ENCODE measurements around the gene CENPM.
"Not testable (repeated sequence)": the region's sequence is repeated elsewhere in the genome, so short reads cannot be mapped to it uniquely, and the experiment has no call there.

The CENPM gene

DNA sequence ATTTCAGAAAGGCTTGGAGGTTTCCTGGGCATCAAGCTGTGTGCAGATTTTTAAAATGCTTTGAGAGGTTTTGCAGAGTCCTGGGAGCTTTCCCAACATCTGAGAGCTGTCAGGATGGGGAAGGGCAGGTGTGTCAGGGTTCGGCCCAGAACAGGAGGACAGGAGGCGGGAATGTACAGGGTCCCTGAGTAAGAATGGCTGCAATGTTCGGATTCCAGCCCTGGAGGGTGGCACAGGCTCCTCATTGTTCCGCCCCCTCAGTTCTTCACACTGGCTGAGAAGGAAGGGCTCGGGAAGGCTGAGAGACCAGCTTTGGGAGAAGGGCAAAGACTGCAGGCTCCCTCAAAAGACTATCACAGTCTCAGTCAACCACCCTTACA lies 17.1 kb upstream of the CENPM start:
- no peak for DNase-seq

DNA sequence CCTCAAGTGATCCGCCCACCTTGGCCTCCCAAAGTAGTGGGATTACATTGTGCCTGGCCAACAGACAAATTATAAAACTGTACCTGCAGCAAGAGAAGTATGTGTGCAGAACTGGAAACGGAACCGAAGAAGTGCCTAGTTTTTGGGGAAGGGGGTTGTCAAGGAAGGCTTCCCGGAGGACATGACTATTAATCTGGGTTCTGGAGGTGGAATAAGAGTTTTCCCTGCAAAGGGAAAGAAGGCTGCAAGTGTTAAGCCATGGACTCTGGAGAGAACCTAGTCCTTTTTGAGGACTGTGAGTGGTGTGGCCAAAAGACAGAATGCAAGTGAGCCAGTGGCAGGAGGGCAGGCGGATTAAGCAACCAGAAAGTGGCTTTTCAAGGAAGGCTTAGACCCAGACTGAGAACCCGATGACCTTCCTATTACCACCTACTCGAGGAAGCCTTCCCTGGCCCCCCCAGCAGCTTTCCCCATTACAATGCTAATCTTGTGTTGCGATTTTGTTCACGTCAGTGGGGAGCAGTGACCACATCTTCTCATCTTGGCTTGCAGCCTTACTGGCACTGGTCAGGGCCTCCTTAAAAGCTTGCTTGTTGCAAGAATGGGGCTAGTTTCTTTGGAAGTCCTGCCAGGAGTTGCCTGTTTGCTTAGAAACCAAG lies 16.6 kb upstream of the CENPM start:
- DNase-seq = peak; percentile 86

DNA sequence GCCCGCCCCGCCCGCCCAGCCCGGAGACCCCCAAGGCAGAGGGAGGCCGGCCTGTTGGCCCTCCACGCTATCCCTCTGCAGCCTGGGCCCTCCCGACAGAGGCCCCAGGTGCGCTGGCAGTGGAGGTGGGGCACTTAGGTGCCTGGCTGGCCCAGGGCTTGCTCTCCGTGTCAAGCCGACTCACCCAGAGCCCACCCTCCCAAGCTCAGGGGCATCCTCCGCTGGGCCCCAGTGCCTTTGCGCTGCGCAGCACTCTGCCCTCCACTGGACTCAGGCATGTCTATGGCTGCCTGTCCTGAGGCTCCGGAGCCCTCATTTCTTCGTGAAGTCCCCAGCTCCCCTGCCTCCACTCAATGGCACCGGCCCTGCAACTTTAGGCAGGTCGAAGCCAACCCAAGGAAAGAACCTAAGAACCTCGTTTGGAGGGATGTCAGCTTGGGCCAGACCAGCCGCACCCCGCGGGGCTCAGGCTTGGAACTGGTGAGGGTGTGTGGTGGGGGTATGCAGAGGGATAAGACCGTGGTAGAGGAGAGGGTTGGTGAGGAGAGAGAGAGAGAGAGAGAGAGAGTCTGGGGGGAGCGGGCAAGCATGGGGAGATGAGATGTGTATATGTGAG lies 11.1 kb upstream of the CENPM start:
- DNase-seq = no peak

DNA sequence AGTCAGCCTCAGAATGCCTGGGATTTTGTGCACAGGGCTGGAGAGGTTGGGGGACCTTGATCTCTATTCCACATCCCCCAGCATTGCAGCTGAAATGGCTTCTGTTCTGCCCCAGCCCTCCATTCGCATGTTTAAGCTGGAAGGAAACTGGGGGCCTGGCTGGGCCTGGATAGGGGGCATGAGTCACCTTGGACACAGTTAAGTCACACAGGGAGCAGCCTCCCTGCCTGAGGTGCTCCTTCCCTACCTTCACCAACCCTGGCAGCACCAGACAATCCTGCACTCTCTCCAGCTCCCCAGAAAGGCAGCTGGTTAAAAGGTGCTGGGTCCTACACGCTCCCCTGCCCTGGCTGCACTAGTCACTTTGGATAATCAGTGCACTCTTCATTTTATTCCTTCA lies 5.8 kb upstream of the CENPM start:
- no peak for DNase-seq

DNA sequence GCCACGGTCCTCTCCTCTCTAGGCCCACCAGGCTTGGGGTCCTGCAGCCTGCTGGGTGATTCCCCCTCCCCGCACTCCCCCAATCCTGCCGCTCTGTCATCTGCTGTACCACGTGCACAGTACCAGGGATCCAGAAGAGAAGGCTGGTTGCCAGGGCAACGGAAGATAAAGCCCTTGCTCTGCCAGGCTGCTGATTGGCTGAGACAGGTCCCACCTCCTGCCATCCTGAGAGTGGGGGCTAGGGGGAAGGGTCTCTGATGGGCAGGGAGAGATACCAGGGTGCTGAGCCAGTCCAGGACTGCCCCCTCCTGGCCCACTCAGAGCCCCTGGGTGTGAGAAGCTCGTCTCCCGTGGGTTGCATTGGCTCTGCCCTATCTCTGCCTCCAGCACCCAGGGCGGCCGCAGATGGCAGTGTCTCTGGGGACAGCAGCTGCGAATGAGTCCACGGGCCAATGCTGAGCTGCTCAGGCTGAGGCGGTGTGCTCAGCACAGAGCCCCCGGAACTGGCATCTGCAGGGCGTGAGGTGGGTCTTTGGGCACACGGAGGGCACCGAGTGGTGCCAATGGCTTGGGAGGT lies 5.0 kb upstream of the CENPM start, which contains the start of gene SMIM45:
Gene SMIM45, plus strand, starts transcription at position 253 of the 577 bp plus-strand sequence.
- DNase-seq = no peak

GRCh38 chr22:41949297-41949965 lies 2.5 kb upstream of the CENPM start:
- DNase-seq = no peak

DNA sequence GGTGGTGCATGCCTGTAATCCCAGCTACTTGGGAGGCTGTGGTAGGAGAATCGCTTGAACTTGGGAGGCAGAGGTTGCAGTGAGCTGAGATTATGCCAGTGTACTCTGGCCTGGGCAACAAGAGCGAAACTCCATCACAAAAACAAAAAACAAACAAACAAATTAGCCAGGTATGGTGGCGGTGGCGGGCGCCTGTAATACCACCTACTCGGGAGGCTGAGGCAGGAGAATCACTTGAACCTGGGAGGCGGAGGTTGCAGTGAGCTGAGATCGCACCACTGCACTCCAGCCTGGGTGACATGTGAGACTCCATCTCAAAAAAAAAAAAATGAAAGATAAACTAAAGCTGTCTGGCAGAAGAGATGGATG lies 2.0 kb upstream of the CENPM start:
- DNase-seq = not testable (repeated sequence)

DNA sequence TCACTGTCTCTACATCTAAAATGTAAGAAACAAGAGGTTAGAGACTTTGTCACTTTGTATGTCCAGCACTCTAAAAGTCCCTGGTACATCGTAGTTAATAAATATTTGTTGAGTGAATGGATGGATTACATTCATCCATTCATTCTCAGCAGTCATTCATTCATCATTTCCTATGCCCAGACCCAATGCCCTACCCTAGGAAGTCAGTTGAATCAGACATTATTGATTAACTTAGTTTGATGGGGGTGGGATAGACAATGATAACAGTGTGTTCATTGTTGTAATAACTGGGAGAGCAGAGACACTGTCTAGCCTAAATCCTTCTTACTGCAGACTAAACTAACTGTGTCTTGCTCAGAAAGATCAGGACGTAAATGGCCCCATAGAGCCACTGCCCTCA lies 1.2 kb upstream of the CENPM start:
- DNase-seq = no peak

- DNase-seq = no peak
These were observed 600 bp upstream of the CENPM start for GRCh38 chr22:41947424-41948080.

- DNase-seq = no peak
These were observed 3.2 kb downstream of the CENPM start for GRCh38 chr22:41943661-41944209.

GRCh38 chr22:41940832-41941765 lies 5.9 kb downstream of the CENPM start:
- DNase-seq = peak; percentile 67

DNA sequence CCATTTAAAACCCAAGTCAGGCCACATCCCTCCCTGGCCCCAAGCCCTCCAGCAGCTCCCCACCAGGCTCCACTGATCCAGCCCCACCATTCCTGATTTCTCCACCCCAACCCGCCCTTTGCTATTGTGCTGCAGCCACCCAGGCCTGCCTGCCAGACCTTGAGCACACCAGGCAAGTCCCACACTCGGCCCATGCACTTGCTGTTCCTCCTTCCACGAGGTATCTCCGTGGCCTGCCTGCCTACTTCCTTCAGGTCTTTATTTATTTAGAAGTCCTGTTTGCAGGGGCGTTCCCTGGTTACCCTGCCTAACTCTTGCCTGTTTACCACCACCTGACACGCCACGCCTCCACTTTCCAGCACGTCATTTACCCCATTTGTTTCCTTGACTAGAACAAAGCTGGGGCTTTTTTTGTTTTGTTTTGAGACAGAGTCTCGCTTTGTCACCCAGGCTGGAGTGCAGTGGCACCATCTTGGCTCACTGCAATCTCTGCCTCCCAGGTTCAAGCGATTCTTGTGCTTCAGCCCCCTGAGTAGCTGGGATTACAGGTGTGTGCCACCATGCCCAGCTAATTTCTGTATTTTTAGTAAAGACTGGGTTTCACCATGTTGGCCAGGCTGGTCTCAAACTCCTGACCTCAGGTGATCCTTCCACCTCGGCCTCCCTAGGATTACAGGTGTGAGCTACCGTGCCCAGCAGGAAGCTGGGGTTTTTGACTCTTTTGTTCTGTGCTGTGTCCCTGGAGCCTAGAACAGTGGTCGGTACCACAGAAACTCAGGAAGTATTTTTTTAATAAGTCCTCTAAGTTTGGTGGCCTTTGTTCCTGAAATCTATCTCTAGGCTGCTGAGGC lies 6.7 kb downstream of the CENPM start:
- DNase-seq = peak; percentile 39

GRCh38 chr22:41936894-41937169 lies 10.1 kb downstream of the CENPM start:
- no peak for DNase-seq

- DNase-seq = no peak
These were observed 11.4 kb downstream of the CENPM start for GRCh38 chr22:41935509-41935908.

DNA sequence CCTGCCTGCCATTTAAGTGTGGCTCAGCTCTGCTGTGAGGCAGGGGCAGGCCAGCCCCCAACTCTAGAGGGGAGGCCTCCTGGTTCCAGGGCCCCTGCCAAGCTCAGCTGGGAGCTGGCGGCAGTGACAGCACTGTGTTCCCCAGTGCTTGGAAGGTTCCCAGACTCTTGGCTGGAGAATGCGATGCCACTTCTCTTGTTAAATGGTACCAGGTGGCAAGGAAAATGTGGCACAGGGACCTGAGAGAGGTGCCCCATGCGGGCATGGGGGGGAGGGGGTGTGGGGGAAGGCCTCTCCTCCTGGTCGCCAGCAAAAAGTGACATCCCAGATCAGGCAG lies 12.0 kb downstream of the CENPM start:
- DNase-seq = no peak

DNA sequence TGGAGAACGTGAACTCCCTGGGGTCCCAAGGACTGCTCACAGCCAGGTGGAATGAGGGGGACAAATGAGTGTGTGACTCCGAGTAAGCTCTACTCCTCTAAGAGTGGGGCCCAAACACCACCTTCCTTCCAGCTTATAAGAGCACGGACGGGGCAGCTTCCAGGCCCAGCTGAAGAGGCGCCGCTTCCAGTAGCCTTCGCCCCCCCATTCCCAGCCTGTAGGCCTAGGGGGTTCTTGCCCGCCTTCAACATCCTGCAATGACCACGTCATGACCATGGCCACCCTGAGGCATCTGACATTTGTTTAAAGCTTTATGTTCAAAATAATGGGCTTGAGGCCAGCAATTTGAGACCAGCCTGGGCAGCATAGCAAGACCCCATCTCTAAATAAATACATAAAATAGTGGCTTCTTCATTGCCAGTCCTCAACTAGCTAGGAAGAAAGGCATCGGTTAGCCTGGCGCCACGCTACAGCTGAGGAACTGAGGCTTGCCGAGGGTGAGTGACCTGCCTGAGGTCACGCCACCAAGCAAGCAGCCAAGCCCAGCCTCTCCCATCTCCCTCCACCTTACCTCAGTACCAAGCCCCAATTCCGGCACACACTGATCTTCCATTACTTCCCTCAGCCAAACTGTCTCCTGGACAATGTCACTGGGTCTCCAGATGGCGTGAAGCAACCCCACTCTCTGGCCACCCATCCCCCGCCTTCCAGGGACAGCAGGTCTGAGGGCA lies 12.5 kb downstream of the CENPM start:
- no peak for DNase-seq

DNA sequence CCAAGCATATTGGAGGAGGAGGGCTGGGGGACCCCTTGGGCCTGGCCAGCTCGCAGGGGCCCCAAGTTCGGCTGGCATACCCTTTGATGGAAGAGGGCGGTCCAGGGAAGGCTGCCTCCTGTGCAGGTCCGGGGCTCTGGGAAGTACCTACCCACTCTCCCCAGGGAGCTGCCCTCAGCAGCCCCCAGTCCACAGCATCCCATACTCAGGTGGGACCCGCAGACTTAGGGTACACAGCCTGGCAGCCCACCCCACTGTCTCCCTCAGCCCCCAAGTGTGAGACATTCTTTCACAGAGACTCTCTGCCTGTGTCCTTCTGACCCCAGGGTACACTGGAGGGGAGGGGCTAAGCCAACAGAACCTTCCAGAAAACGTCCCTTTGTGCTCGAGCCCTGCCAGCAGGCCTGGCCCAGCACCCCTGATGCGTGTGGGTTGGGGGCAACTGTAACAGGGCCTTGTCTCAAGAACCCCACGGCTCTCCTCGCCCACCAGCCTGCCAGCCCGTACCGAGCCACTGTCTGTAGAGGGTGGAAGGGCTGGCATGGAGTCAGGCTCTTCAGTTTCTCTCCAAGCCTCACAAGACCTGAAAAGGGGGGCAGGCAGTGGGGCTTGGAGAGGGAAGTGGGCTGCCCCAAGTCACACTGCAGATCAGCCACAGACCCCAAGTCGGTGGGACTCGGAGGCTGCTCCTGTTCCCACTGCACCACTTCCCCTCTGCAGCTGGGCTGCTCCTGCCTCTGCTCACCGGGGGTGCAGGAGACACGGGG lies 13.4 kb downstream of the CENPM start:
- DNase-seq = no peak

DNA sequence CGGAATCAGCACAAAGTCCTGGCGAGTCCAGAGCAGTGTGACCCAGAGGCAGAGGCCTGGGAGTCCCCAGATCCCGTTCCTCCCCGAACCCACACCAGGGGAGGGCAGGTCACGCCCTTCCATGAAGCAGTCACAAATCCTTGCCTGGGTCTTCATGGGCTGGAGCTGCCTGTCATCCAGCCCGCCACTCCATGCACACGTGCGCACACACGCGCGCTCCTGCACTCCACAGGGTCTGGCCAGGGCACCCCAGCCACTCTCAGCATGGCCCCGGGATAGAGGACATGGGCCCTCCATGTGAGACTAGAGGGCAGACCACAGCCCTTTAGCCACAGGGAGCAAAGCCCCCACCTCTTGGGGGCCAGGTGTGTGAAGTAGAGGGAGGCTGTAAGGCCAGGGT lies 14.6 kb downstream of the CENPM start:
- DNase-seq = no peak

DNA sequence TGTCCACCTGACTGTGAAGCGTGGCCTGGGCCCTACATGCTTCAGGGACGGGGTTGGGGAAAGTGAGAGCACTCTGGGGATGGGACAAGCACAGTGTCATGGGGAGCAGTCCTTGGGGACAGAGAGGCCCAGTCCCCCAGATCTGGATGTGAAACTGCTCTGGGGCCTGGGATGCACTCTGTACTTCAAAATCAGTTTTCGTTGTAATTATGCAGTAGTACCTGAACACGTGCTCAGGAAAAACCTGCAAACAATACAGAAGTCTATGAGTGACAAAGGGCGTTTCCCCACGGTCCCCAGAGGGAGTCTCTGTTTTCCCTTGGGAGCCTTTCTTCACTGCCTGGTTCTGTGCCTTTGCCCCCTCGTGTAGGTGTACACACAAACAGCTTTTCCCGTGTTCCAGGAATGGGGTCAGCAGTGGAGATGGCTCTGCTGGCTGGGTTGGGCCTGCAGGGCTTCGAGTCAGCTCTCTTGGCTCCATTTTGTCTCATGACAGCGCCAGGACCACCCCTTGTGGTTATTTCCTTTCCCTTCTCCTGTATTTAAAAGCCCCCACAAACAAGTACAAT lies 15.2 kb downstream of the CENPM start:
- DNase-seq = no peak

GRCh38 chr22:41929418-41929810 lies 17.5 kb downstream of the CENPM start:
- no peak for DNase-seq

All from MV-4-11 (cell line).